ENCODE results near the gene TP63.

GRCh38 chr3:189772584-189772983 is 141.4 kb downstream of the TP63 start:
- TF ChIP-seq CTCF (IDR thresholded peaks at IDR 0.05), result no peak
- TF ChIP-seq POLR2A (IDR thresholded peaks at IDR 0.05), result no peak
